Right atrium auricular region (tissue), 2 donors: ENCODE measurements around the gene NXNL1. TPM values are rescaled to one million over a fixed set of nuclear protein-coding genes. Genes with fewer than 3 reads are reported as not detected.
A peak's percentile ranks its signal among the peaks of the same experiment; 100 is the strongest.
"Not testable (repeated sequence)": the region's sequence is repeated elsewhere in the genome, so short reads cannot be mapped to it uniquely, and the experiment has no call there.

Experiments used
- DNase-seq: peaks from one replicate; pipeline ENCODE4 v3.0.0-alpha.2; 2019; ENCODE audit warnings: low spot score
- H3K27ac ChIP-seq, 2 donors: fragments of 200-600 bp; sonication (generic); 1 replicate in 1 of 2; 2 replicates in 1 of 2; pipeline ENCODE4 v1.5.1; 2016 to 2019
- H3K27me3 ChIP-seq, 2 donors: fragments of 200-600 bp; sonication (generic); one replicate each; pipeline versions ENCODE4 v1.5.1 to v1.6.0; 2017 to 2019
- H3K36me3 ChIP-seq: fragments of 200-600 bp; sonication (generic); one replicate; pipeline ENCODE4 v1.5.1; 2016
- H3K4me1 ChIP-seq, 2 donors: fragments of 200-600 bp; sonication (generic); one replicate each; pipeline versions ENCODE4 v1.5.1 to v1.6.0; 2017 to 2019
- H3K4me3 ChIP-seq, 2 donors: fragments of 200-600 bp; sonication (generic); 1 replicate in 1 of 2; 2 replicates in 1 of 2; pipeline ENCODE4 v1.5.1; 2017 to 2019; ENCODE audit warnings: mild to moderate bottlenecking in 1 of 2, moderate library complexity in 1 of 2
- H3K9me3 ChIP-seq, 2 donors: fragments of 200-600 bp; sonication (generic); one replicate each; pipeline ENCODE4 v1.5.1; 2019
- total RNA-seq, 2 donors: library from RNA; depleted of rRNA; stranded (reverse); fragments of >200 nt; gene quantifications; one replicate each; pipeline ENCODE4 v1.1.0, GENCODE V29; 2016
- TF ChIP-seq, protein P1 (sequence below), 2 donors: fragments of 200-600 bp; sonication (generic); IDR thresholded peaks; one replicate each; pipeline ENCODE4 v1.5.1; 2019; ENCODE audit warnings: antibody characterized with exemption in 2 of 2

The NXNL1 gene
- total RNA-seq, 2 donors from 2014 or later: not detected

DNA sequence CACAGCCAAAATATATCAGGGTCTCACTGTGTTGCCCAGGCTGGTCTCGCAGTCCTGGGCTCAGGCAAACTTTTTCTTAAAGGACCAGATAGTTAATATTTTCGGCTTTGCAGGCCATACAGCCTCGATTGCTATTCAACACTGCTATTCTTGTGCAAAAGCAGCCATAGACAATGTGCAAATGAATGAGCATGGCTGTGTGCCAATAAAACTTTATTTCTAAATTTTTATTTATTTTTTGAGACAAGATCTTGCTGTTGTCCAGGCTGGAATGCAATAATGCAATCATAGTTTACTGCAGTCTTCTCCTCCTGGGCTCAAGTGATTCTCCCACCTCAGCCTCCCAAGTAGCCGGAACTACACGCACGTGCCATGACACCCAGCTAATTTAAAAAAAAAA, 42.5 kb upstream of the NXNL1 start:
- H3K27me3 ChIP-seq: no peaks in the 10 kb centered on the region
- peaks cover 0 to 28% of the 10 kb centered on the region in 2 donors for H3K4me1 ChIP-seq
- no peak overlapping the region for H3K27ac ChIP-seq
- no peak overlapping the region for H3K4me3 ChIP-seq
- no peaks in the 10 kb centered on the region for H3K9me3 ChIP-seq
- DNase-seq: no peak
- TF ChIP-seq, protein P1, sequence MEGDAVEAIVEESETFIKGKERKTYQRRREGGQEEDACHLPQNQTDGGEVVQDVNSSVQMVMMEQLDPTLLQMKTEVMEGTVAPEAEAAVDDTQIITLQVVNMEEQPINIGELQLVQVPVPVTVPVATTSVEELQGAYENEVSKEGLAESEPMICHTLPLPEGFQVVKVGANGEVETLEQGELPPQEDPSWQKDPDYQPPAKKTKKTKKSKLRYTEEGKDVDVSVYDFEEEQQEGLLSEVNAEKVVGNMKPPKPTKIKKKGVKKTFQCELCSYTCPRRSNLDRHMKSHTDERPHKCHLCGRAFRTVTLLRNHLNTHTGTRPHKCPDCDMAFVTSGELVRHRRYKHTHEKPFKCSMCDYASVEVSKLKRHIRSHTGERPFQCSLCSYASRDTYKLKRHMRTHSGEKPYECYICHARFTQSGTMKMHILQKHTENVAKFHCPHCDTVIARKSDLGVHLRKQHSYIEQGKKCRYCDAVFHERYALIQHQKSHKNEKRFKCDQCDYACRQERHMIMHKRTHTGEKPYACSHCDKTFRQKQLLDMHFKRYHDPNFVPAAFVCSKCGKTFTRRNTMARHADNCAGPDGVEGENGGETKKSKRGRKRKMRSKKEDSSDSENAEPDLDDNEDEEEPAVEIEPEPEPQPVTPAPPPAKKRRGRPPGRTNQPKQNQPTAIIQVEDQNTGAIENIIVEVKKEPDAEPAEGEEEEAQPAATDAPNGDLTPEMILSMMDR (IDR thresholded peaks at IDR 0.05): no peak
- peaks cover 24% of the 10 kb centered on the region for H3K36me3 ChIP-seq

DNA sequence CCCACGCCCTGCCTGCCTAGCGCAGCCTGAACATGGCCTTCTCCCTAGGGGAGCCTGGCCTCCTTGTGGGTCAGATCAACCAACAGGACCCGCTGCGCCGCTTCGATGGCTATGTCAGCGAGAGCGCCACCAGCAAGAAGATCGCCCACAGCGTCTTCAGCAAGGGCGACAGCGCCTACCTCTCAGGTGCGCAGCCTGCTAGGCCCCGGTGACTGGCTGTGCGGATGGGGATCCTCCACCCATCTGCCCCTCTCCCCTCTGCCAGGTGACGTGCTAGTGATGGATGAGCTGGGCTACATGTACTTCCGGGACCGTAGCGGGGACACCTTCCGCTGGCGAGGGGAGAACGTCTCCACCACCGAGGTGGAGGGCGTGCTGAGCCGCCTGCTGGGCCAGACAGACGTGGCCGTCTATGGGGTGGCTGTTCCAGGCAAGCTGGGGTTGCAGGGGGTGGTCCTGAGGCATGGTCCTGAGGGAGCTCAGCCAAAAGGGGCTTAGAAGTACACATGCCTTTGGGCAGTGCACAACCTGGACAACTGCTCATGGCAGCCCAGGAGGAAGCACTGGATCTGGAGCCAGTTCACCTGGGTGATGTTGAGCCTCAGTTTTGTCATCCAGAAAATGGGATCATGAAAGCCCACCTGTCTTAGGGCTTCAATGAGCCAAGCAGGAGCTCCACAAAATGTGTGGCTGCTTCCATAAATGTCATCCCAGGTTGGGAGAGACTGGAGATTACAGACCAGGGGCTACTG, 39.9 kb upstream of the NXNL1 start:
- Histone ChIP-seq H3K9me3 (no peaks in the 10 kb centered on the region), H3K27ac (peak overlapping the region; percentile 55 to 57), H3K27me3 (no peaks in the 10 kb centered on the region), H3K4me3 (no peak overlapping the region), H3K4me1 (peaks cover 0 to 36% of the 10 kb centered on the region in 2 donors), H3K36me3 (peaks cover 18% of the 10 kb centered on the region)
- TF ChIP-seq, protein P1 (IDR thresholded peaks at IDR 0.05): no peak
- DNase-seq: no peak

DNA sequence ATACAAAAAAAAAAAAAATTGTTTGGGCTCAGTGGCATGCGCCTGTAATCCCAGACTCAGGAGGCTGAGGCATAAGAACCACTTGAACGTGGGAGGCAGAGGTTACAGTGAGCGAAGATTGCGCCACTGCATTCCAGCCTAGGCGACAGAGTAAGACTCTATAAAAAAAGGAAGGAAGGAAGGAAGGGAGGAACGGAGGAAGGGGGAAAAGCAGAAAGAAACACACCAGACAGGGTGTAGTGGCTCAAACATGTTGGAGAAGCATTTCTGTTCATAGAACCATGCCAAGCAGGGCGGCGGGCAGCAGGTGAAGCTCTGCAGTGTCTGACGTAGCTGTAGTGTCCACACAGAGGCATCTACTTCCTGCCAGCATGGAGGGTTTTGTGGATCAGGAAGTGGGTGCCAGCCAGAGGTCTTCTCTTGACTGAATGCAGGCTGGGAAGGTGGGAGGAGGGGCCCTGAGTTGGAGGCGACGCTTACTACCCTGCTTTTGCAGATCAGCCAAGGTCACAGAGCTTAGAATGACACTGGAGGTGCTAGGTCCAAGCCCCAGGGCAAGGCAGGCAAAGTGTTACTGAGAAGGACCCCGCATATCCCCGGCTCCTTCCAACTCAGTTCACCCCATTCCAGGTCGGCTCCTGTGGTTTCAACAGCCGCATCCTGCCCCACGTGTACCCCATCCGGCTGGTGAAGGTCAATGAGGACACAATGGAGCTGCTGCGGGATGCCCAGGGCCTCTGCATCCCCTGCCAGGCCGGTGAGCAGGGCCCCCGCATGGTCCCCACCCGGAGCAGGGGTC, 39.1 kb upstream of the NXNL1 start:
- TF ChIP-seq, protein P1 (IDR thresholded peaks at IDR 0.05): no peak
- H3K4me1 ChIP-seq: peaks cover 0 to 34% of the 10 kb centered on the region in 2 donors
- peaks cover 12% of the 10 kb centered on the region for H3K36me3 ChIP-seq
- H3K4me3 ChIP-seq: no peak overlapping the region
- peak overlapping the region; percentile 55 to 57 for H3K27ac ChIP-seq
- H3K27me3 ChIP-seq: no peaks in the 10 kb centered on the region
- H3K9me3 ChIP-seq: no peaks in the 10 kb centered on the region
- DNase-seq: no peak

DNA sequence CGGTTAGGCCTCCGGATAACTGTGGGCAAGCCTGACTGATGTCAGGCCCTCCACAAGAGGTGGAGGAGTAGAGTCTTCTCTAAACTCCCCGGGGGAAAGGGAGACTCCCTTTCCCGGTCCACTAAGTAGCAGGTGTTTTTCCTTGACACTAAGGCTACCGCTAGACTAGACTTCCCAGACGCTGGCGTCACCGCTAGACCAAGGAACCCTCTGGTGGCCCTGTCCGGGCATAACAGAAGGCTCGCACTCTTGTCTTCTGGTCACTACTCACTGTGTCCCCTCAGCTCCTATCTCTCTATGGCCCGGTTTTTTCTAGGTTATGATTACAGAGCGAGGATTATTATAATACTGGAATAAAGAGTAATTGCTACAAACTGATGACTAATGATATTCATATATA, 38.3 kb upstream of the NXNL1 start:
- H3K4me3 ChIP-seq, H3K9me3 ChIP-seq, DNase-seq, H3K27me3 ChIP-seq: not testable (repeated sequence)
- peaks cover 0 to 34% of the 10 kb centered on the region in 2 donors for H3K4me1 ChIP-seq
- peak overlapping the region; percentile 55 to 57 for H3K27ac ChIP-seq
- H3K36me3 ChIP-seq: peaks cover 12% of the 10 kb centered on the region

DNA sequence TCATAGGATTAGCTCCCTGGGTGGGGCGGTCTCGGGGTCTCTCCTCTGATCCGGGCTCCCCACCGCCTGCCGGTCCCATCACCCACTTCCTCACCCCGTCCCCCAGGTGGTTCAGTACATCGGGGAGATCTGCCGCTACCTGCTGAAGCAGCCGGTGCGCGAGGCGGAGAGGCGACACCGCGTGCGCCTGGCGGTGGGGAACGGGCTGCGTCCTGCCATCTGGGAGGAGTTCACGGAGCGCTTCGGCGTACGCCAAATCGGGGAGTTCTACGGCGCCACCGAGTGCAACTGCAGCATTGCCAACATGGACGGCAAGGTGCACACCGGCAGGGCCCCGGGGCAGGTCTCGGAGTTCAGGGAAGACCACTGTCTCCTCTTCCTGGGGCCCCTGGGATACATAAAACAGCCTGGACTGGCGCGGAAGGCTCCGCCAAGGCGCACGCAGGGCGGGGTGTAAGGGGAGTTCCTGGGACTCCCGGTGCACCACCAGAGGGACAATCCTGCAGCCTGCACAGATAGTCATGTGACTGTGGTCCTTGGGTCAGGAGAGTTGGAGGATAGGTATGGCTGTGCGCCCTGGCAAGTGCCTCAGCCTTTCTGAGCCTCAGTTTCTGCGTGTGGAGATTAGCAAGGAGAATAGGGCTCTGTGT, 36.5 kb upstream of the NXNL1 start:
- no peak for DNase-seq
- H3K27ac ChIP-seq: no peak overlapping the region

More for the DNA sequence above, 36.5 kb upstream of the NXNL1 start:
- Histone ChIP-seq H3K4me1 (peaks cover 0 to 34% of the 10 kb centered on the region in 2 donors), H3K27me3 (no peaks in the 10 kb centered on the region), H3K4me3 (no peak overlapping the region), H3K9me3 (no peaks in the 10 kb centered on the region), H3K36me3 (peaks cover 12% of the 10 kb centered on the region)
- TF ChIP-seq, protein P1 (IDR thresholded peaks at IDR 0.05): no peak
